ENCODE data around the gene SHC2. TPM values are rescaled to one million over a fixed set of nuclear protein-coding genes. Genes with fewer than 3 reads are reported as not detected.
A peak's percentile ranks its signal among the peaks of the same experiment; 100 is the strongest.

The SHC2 gene
- total and polyA plus RNA-seq, 2 of the 8 experiments (the other 6 are each of a cell fraction or from before 2014, with no cell fraction given), result 4.4 to 7.3 TPM

DNA sequence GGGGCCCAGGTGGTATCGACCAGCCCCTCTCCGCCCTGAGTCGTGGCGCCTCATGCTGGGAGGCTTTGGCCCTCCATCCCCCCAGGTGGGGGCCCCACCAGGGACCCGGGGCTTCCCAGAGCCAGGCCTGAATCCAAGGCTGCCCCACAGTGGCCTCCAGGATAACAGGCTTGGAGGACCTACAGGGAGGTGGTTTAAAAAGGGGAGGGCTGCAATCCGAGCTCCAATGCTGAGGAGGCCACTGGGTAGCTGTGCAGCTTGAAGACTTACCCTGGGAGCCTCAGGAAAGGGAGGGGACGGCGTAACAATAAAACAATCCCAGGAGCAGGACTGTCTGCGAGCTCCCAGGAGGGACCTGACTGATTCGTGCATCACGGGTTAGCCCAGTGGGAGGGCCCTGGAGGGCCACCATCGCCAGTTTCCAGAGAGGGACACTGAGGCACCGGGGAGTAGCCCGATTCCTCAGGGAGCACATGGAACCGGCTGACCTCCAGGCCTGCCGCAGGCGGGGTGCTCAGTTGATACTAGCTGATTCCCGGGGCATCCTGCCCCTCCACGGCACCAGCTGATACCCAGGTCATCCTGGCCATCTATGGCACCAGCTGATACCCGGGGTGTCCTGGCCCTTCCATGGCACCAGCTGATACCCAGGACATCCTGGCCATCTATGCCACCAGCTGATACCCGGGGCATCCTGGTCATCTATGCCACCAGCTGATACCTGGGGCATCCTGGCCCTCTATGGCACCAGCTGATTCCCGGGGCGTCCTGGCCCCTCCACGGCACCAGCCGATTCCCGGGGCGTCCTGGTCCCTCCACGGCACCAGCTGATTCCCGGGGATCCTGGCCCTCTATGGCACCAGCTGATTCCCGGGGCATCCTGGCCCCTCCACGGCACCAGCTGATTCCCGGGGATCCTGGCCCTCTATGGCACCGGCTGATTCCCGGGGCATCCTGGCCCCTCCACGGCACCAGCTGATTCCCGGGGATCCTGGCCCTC, 48.2 kb downstream of the SHC2 start:
- WGBS, 2 experiments (ENCODE audit: extremely low coverage in 1 of 2, insufficient coverage in 1 of 2, insufficient read length in 1 of 2, insufficient replicate concordance in 2 of 2, low coverage in 1 of 2, low lambda C conversion rate in 2 of 2, missing lambda C conversion rate in 1 of 2), result 71% methylated on average over 30 of the region's 36 CpGs; no CpG with 5 or more reads in 1 of the 2 experiments
- TF ChIP-seq CTBP2 (IDR thresholded peaks at IDR 0.05; ENCODE audit: borderline replicate concordance, insufficient read depth, insufficient read length, low read length), result no peak
- no peak for TF ChIP-seq CBX5 (IDR thresholded peaks at IDR 0.05; ENCODE audit: low read depth, low read length)
- TF ChIP-seq TAF1 (IDR thresholded peaks at IDR 0.05; ENCODE audit: low read depth, low read length), result no peak
- no peak for TF ChIP-seq SUZ12 (IDR thresholded peaks at IDR 0.05; ENCODE audit: low read length)
- TF ChIP-seq RAD21 (IDR thresholded peaks at IDR 0.05 in 1 of 2, conservative IDR thresholded peaks at IDR 0.05 in 1 of 2; ENCODE audit: low read depth in 2 of 2, low read length in 2 of 2), result peak in 1 of 2 experiments; percentile 34; a peak in 1 of 4 replicates
- TF ChIP-seq RNF2 (IDR thresholded peaks at IDR 0.05; ENCODE audit: borderline replicate concordance, low read depth, low read length, missing control alignments, poor library complexity, severe bottlenecking), result no peak
- TF ChIP-seq KDM5A (IDR thresholded peaks at IDR 0.05; ENCODE audit: low read length), result no peak

More for the DNA sequence above, 48.2 kb downstream of the SHC2 start:
- Histone ChIP-seq H3K27ac (ENCODE audit: low read depth, low read length) (no peak overlapping the region), H2BK5ac (ENCODE audit: low read depth, low read length) (no peak overlapping the region), H2AFZ (ENCODE audit: low read length) (no peak overlapping the region), H2BK20ac (ENCODE audit: low read length) (no peak overlapping the region), H3K9me3 (ENCODE audit: insufficient read depth in 2 of 2, low read depth in 1 of 2, low read length in 1 of 2) (no peaks in the 10 kb centered on the region), H2BK15ac (ENCODE audit: low read length) (no peak overlapping the region), H4K5ac (ENCODE audit: insufficient read length, low read depth, low read length) (no peak overlapping the region), H3K23ac (ENCODE audit: insufficient read length) (no peak overlapping the region), H3K27me3 (replicated peaks in 1 of 4; ENCODE audit: control insufficient read depth in 3 of 4, extremely low read depth in 1 of 4, insufficient read depth in 3 of 4, low read length in 3 of 4) (peaks cover 0 to 14% (median 12%) of the 10 kb centered on the region in 4 experiments; a peak in 6 of 7 replicates), H3K79me1 (ENCODE audit: low read depth, low read length) (no peaks in the 10 kb centered on the region), H3K36me3 (ENCODE audit: control insufficient read depth in 2 of 4, insufficient read depth in 4 of 4, low read length in 3 of 4) (no peaks in the 10 kb centered on the region; a peak in 1 of 8 replicates), H3K4ac (replicated peaks; ENCODE audit: insufficient read length, low read depth, low read length) (no peak overlapping the region), H3K14ac (ENCODE audit: insufficient read length) (no peak overlapping the region), H2AK5ac (ENCODE audit: low read depth, low read length) (no peak overlapping the region), H4K20me1 (replicated peaks in 1 of 2; ENCODE audit: control insufficient read depth in 1 of 2, insufficient read depth in 2 of 2, low read length in 2 of 2) (no peaks in the 10 kb centered on the region), H3K56ac (replicated peaks; ENCODE audit: insufficient read length, low read depth, low read length) (no peak overlapping the region), H3K4me2 (ENCODE audit: insufficient read depth in 1 of 2, low read depth in 2 of 2, low read length in 2 of 2) (peak overlapping the region in 1 of 2 experiments; percentile 9; a peak in 1 of 4 replicates), H2BK12ac (ENCODE audit: low read depth, low read length) (no peak overlapping the region), H3K4me3 (ENCODE audit: extremely low read depth in 1 of 4, insufficient read depth in 2 of 4, low read depth in 3 of 4, low read length in 4 of 4) (no peak overlapping the region), H4K8ac (ENCODE audit: extremely low read depth, insufficient read depth, low read length) (peak overlapping the region; percentile 28), H3K4me1 (replicated peaks in 1 of 4; ENCODE audit: control insufficient read depth in 3 of 4, insufficient read depth in 4 of 4, low read length in 3 of 4) (peaks cover 0 to 28% (median 16%) of the 10 kb centered on the region in 4 experiments; a peak in 6 of 7 replicates), H4K91ac (replicated peaks; ENCODE audit: insufficient read length, low read length) (no peak overlapping the region), H2BK120ac (replicated peaks; ENCODE audit: low read depth, low read length) (no peak overlapping the region), H3K23me2 (ENCODE audit: low read depth, low read length) (peaks cover 8% of the 10 kb centered on the region; the same call in 1 of the 2 replicates), H3K79me2 (ENCODE audit: control insufficient read depth in 1 of 2, insufficient read depth in 2 of 2, low read length in 2 of 2) (no peaks in the 10 kb centered on the region), H3K9ac (replicated peaks in 1 of 4; ENCODE audit: extremely low read depth in 1 of 4, low read depth in 3 of 4, low read length in 3 of 4) (no peak overlapping the region), H3K18ac (ENCODE audit: extremely low read depth, low read length) (no peak overlapping the region; the same call in 1 of the 2 replicates)
- ChIA-PET CTCF (ENCODE audit: partially characterized antibody) (interaction anchor here (1.0 to 2.0 kb wide), 10 partner anchors 9 to 118 kb away, joined by 3 to 8 read pairs (median 4); no protein-coding TSS in a partner anchor), POLR2A (ENCODE audit: partially characterized antibody) (interaction anchor here (1.0 kb wide), 2 partner anchors 73 to 123 kb away, joined by 3 read pairs; no protein-coding TSS in a partner anchor)
- DNase-seq (ENCODE audit: low read depth in 1 of 2, low spot score in 2 of 2) (peak in 1 of 2 experiments; percentile 58), FAIRE-seq (no peak)

All from H1 (cell line).